ENCODE measurements around the gene SRPX2.

Gene SRPX2

DNA sequence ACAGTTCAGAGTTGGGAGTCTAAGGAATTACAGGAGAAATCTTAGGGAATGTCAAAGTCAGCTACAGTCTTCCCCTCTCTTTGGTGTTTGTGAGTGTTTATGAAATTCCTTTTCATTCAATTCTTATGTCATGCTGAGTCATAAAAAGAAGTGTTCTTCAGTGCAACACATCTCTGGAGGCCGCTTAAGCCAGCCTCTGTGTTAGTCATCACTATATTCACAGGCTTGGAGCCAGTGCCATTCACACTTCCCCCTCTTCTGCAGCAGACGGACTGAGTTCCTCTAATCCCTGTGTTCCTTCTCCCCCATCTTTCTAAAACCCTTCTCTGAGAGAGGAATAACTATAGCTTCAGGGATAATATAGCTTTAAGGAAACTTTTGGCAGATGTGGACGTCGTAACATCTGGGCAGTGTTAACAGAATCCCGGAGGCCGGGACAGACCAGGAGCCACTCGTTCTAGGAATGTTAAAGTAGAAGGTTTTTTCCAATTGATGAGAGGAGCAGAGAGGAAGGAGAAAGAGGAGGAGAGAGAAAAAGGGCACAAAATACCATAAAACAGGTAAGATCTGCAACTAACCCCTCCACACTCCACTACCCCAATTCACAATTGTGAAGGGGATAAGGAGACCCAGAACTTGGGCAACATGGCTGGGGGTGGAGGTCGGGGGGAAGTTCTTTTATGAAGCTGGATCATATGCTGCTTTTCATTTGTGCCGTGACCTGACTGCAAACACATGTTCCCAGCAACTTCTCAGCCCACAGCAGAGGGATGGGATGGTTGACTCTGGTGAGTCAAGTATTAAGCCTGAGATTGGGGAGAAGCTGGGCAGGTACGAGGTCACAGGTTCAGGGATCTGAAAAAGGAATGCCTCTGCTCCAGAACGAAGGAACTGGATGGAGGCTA lies at the start of gene SRPX2:
SRPX2 (plus strand) TSS at position 244 of the 905 bp plus-strand sequence. CDS start 2,124 bp downstream, outside the sequence.
- DNase-seq (ENCODE audit: low read depth) = peak; percentile 92

- DNase-seq (ENCODE audit: low read depth) = no peak
Measured at GRCh38 chrX:100596601-100597000, 47.4 kb upstream of the SRPX2 start.

- no peak for DNase-seq (ENCODE audit: low read depth)
Measured at GRCh38 chrX:100599456-100599855, 44.5 kb upstream of the SRPX2 start.

- no peak for DNase-seq (ENCODE audit: low read depth)
Measured at GRCh38 chrX:100600340-100600739, 43.7 kb upstream of the SRPX2 start.

DNA sequence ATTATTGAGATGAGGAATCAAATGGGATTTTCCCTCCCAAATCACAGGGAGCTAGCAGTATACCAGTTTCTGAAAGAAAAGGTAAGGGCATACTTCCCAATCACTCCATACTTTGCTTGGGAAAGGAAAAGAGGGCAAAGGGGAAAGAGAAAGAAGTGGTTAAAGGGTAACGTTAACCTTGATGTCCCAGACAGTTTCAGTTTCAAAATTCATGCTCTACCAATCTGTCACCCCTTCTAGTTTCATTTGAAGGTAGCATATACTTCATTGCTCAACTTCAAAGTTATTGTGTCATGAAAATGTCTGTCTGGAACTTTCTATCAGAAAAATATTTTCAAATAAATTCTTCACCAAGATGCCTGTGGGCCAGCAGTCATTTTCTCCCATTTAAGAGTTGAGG lies 43.2 kb upstream of the SRPX2 start:
- no peak for DNase-seq (ENCODE audit: low read depth)

- DNase-seq (ENCODE audit: low read depth) = no peak
Measured at GRCh38 chrX:100606753-100607152, 37.2 kb upstream of the SRPX2 start.

- DNase-seq (ENCODE audit: low read depth) = peak; percentile 1
Measured at GRCh38 chrX:100609591-100609990, 34.4 kb upstream of the SRPX2 start.

DNA sequence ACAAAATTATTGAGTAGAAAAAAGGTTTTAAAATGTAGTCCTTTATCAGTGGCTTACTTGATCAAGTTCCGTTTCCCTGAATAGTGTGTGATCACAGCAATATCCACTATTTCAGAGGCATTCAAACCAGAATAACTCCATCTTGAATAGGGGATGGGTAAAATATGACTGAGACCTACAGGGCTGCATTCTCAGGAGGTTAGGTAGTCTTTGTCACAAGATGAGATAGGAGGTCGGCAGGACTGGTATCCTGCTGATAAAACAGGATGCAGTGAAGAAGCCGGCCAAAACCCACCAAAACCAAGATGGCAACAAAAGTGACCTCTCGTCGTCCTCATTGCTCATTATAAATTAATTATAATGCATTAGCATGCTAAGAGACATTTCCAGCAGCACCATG lies 32.0 kb upstream of the SRPX2 start:
- DNase-seq (ENCODE audit: low read depth) = no peak

DNA sequence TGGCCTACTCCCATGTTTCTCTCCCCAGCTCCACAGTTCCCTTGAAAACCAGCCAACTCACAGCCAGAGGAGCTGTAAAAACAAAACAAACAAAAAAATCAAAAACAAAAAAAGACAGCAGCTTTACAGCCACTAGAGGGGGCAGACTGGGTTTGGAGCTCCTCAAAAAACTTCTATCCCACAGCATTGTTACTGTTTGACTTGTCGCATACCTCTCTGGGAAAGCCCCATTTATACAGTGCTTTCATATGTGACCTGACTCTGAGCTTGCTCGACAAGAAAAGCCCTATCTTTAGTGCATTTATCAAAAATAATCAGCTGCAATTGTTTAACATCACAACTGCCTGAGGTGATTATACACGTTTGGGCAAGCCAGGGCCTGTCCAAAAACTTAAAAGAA lies 29.0 kb upstream of the SRPX2 start:
- peak; percentile 74 for DNase-seq (ENCODE audit: low read depth)

DNA sequence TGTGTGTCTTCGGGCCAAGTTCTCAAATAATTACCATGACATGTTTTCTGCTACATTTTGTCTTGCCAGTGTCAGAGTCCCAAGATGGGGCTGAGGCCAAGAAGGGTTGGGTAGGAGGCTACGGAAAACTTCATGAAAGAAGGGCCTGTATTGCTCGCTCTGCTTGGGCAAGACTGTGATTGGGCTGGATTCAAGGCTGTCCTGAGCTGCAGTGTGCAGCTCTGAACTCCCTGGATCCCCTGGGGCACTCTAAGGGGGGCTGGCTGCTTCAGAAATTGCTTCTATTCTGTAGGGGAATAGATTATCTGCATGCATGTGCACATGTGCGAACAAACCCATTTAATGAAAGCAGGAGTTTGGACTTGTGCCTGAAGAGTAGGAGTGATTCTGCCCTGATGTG lies 21.0 kb upstream of the SRPX2 start:
- DNase-seq (ENCODE audit: low read depth) = no peak

DNA sequence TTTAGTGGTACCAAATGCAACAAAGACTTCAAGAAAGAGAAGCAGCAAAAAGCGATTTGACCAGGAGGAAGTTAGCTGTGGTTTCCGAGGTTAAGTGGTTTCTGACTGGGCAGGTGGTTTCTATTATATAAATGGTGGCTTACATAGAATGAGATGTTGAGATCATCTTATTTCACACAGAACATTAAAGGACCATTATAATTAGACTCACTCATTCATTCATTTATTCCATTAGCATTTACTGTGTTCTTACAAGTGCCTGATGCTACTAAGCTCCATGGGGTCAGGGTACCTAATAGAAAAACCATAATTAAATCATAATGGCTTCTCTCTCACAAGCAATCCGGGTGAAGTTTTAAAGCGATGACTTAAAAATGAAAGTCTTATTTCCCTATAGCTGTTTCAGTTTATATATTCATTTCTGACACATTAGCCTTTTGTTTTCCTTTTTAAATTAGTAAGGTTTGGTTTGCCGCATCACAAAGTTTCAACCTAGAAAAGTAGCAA lies 18.0 kb upstream of the SRPX2 start:
- DNase-seq (ENCODE audit: low read depth) = no peak

DNA sequence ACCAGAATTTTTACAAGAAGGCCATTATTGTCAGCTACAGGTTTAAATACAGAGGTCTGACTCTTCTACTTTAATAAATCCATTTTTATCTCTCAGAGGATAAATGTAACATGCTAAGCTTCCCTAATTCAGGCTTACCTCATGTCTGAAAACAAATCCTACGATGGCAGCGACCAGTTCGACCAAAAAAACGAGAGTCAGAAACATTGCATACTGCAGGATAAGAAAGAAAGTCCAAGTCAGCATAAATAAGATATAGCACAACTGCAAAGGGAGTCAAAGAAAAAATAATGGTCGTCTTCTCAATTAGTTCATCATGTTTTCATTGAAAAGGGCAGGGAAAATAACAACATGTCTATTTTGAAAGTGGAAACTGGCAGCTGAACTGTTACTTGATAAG lies 9.0 kb upstream of the SRPX2 start:
- DNase-seq (ENCODE audit: low read depth) = no peak

GRCh38 chrX:100635989-100636320 lies 8.0 kb upstream of the SRPX2 start:
- DNase-seq (ENCODE audit: low read depth) = no peak

- DNase-seq (ENCODE audit: low read depth) = peak; percentile 83
Measured at GRCh38 chrX:100636321-100636991, 7.5 kb upstream of the SRPX2 start, which contains the start of gene TSPAN6. Gene TSPAN6, minus strand, starts transcription at chrX:100636806. Its CDS starts 112 bp downstream, at chrX:100636694.

GRCh38 chrX:100642290-100642689 lies 1.7 kb upstream of the SRPX2 start:
- no peak for DNase-seq (ENCODE audit: low read depth)

- no peak for DNase-seq (ENCODE audit: low read depth)
Measured at GRCh38 chrX:100643212-100643611, 787 bp upstream of the SRPX2 start.

GRCh38 chrX:100645106-100645505 lies 1.1 kb downstream of the SRPX2 start:
- DNase-seq (ENCODE audit: low read depth) = no peak

- peak; percentile 60 for DNase-seq (ENCODE audit: low read depth)
Measured at GRCh38 chrX:100647095-100647494, 3.1 kb downstream of the SRPX2 start.

DNA sequence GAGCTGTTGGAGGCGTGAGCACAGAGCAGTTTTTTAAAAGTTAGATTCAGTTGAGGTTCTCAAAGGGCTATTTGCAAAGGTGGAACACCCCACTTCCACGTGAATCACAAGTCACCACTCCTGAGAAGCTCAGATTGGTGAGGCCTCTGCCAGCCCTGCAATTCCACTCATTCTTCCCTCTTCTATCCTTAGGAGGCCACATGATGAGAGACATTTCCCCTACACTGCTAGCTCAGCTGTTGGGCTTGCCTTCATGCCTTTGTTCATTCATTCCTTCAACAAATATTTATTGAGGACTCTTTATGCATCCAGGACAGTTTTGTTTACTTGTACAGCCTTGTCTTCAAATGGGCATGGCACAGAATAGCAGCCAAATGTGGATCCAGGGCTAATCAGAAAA lies 3.7 kb downstream of the SRPX2 start:
- DNase-seq (ENCODE audit: low read depth) = no peak

- DNase-seq (ENCODE audit: low read depth) = peak; percentile 81
Measured at GRCh38 chrX:100648458-100649417, 4.7 kb downstream of the SRPX2 start.

DNA sequence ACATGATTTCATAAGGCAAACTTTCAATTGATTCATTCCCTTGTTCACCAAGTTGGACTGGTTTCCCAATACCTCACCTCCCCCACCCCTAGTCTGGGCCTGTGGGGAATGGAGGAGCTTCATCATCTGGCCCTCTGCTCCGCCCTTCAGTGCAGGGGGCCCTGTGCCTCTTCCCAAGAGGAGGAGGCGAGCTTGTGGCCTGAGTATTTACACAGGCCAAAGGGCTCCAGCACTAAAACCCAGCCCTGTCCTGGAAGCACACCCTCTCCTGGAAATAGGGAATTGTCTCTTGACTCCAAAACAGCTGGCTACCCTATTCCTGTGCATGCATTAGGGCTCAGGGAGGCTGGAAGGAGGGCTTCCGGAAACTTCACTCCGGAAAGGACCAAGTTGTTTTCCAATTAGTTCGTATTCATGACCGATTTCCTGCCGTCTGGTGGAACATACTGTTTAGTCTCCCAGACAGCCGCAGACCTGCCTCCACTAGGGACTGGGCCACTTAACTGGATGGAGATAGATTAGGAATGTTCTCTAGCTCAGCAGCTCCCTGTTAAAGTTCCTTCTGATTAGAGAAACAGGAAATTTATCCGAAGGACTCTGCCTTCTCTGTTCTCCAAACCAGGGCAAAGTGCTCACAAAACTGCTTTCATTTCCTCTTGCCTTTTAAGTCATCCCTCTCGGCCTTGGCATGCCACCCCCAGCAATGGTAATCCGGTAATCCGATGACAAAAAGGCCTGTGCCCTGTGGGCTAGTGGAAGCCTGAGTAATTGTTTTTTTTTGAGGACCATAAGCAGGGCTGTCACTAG lies 5.8 kb downstream of the SRPX2 start:
- peak; percentile 95 for DNase-seq (ENCODE audit: low read depth)

Data from iris pigment epithelial cell (primary cell).